Activated T-cell treated with anti-CD3 and anti-CD28 coated beads, Interleukin-2, amount 50 U/mL, for 48 hours (primary cell): ENCODE measurements around the gene NRG3.
"Not testable (repeated sequence)": the region's sequence is repeated elsewhere in the genome, so short reads cannot be mapped to it uniquely, and the experiment has no call there.

Experiments
- DNase-seq, 2 experiments: peaks; one replicate each; pipeline ENCODE4 v3.0.0-alpha.2; 2020

Gene NRG3

GRCh38 chr10:82943142-82943541, 1068.1 kb downstream of the NRG3 start:
- no peak for DNase-seq

GRCh38 chr10:82949816-82950575, 1075.0 kb downstream of the NRG3 start:
- no peak for DNase-seq

GRCh38 chr10:82953331-82953730, 1078.3 kb downstream of the NRG3 start:
- DNase-seq: no peak

- DNase-seq: no peak
These were observed 1078.9 kb downstream of the NRG3 start for GRCh38 chr10:82953909-82954308.

- DNase-seq: not testable (repeated sequence)
These were observed 1085.5 kb downstream of the NRG3 start for GRCh38 chr10:82960421-82961060.

GRCh38 chr10:82961864-82962263, 1086.9 kb downstream of the NRG3 start:
- DNase-seq: no peak

GRCh38 chr10:82966130-82966529, 1091.1 kb downstream of the NRG3 start:
- no peak for DNase-seq

GRCh38 chr10:82968533-82968932, 1093.5 kb downstream of the NRG3 start:
- no peak for DNase-seq

GRCh38 chr10:82969405-82969804, 1094.4 kb downstream of the NRG3 start:
- no peak for DNase-seq

- DNase-seq: no peak
These were observed 1105.3 kb downstream of the NRG3 start for GRCh38 chr10:82980321-82980720.

GRCh38 chr10:82981137-82981723, 1106.2 kb downstream of the NRG3 start:
- no peak for DNase-seq

- no peak for DNase-seq
These were observed 1107.2 kb downstream of the NRG3 start for GRCh38 chr10:82982110-82982608.

- DNase-seq: no peak
These were observed 1111.2 kb downstream of the NRG3 start for GRCh38 chr10:82986216-82986615.

- not testable (repeated sequence) for DNase-seq
These were observed 1131.5 kb downstream of the NRG3 start for GRCh38 chr10:83006479-83006878.

- DNase-seq: no peak
These were observed 1132.5 kb downstream of the NRG3 start for GRCh38 chr10:83007510-83007909.

- DNase-seq: no peak
These were observed 1137.9 kb downstream of the NRG3 start for GRCh38 chr10:83012866-83013265.

GRCh38 chr10:83017076-83017867, 1142.3 kb downstream of the NRG3 start:
- no peak for DNase-seq

GRCh38 chr10:83023662-83024061, 1148.7 kb downstream of the NRG3 start:
- DNase-seq: no peak
